MM.1S (cell line): ENCODE data around the gene PLD1.

Experiments used
- DNase-seq: peaks from one replicate; pipeline ENCODE4 v3.0.0-alpha.2; 2015
- H2AFZ ChIP-seq: fragments of 300-600 bp; sonication (generic); 2 replicates; pipeline ENCODE4 v1.6.0; 2016; ENCODE audit warnings: antibody characterized with exemption, low read length
- H3F3A ChIP-seq: fragments of 300-600 bp; sonication (generic); 2 replicates; pipeline ENCODE4 v1.6.1; 2016; ENCODE audit warnings: mild to moderate bottlenecking, antibody characterized with exemption, low read length, moderate library complexity, mixed read lengths; ENCODE audit not compliant: insufficient read depth
- H3K27ac ChIP-seq: fragments of 300-600 bp; sonication (generic); 2 replicates; pipeline ENCODE4 v1.5.1; 2016; ENCODE audit warnings: mild to moderate bottlenecking, low read length
- H3K27me3 ChIP-seq: fragments of 300-600 bp; sonication (generic); replicated peaks from 2 replicates; pipeline ENCODE4 v1.6.0; 2016; ENCODE audit warnings: low read length; ENCODE audit not compliant: insufficient read depth
- H3K36me3 ChIP-seq: fragments of 300-600 bp; sonication (generic); replicated peaks from 2 replicates; pipeline ENCODE4 v1.6.1; 2016; ENCODE audit warnings: mild to moderate bottlenecking, low read length, mixed read lengths; ENCODE audit not compliant: insufficient read depth
- H3K4me1 ChIP-seq: fragments of 300-600 bp; sonication (generic); 2 replicates; pipeline ENCODE4 v1.6.1; 2016; ENCODE audit warnings: low read length, mixed read lengths
- H3K4me2 ChIP-seq: fragments of 300-600 bp; sonication (generic); 2 replicates; pipeline ENCODE4 v1.6.0; 2016; ENCODE audit warnings: low read depth, low read length
- H3K4me3 ChIP-seq: fragments of 300-600 bp; sonication (generic); 2 replicates; pipeline ENCODE4 v1.5.1; 2016; ENCODE audit warnings: low read length, mixed read lengths
- H3K79me2 ChIP-seq: fragments of 300-600 bp; sonication (generic); 2 replicates; pipeline ENCODE4 v1.6.1; 2016; ENCODE audit warnings: mixed run types, low read length, mixed read lengths
- H3K9ac ChIP-seq: fragments of 300-600 bp; sonication (generic); 2 replicates; pipeline ENCODE4 v1.6.1; 2016; ENCODE audit warnings: low read length, mixed read lengths
- H3K9me2 ChIP-seq: fragments of 300-600 bp; sonication (generic); replicated peaks from 2 replicates; pipeline ENCODE4 v1.6.1; 2016; ENCODE audit warnings: mild to moderate bottlenecking, low read length, mixed read lengths; ENCODE audit not compliant: insufficient read depth
- H3K9me3 ChIP-seq: fragments of 300-600 bp; sonication (generic); replicated peaks from 2 replicates; pipeline ENCODE4 v1.6.1; 2016; ENCODE audit warnings: mild to moderate bottlenecking, low read length, mixed read lengths; ENCODE audit not compliant: insufficient read depth
- H4K20me1 ChIP-seq: fragments of 300-600 bp; sonication (generic); 2 replicates; pipeline ENCODE4 v1.6.1; 2016; ENCODE audit warnings: mild to moderate bottlenecking, low read length, moderate library complexity, mixed read lengths; ENCODE audit not compliant: insufficient read depth
- CTCF ChIP-seq: fragments of 300-600 bp; sonication (generic); IDR thresholded peaks from 2 replicates; pipeline ENCODE4 v1.5.1; 2016; ENCODE audit warnings: antibody characterized with exemption, low read length, mixed read lengths
- EZH2 ChIP-seq: fragments of 300-600 bp; sonication (generic); optimal IDR thresholded peaks from 2 replicates; pipeline ENCODE3; 2017; ENCODE audit warnings: low read depth, mild to moderate bottlenecking, antibody characterized with exemption, low read length, mixed read lengths
- EZH2phosphoT487 ChIP-seq: fragments of 300-600 bp; sonication (generic); IDR thresholded peaks from 2 replicates; pipeline ENCODE4 v1.6.1; 2018; ENCODE audit warnings: antibody characterized with exemption, low read length

Gene PLD1

GRCh38 chr3:171741377-171741776, 68.9 kb downstream of the PLD1 start:
- Histone ChIP-seq H3K4me2 (no peak overlapping the region), H3K27ac (no peak overlapping the region), H3K9me3 (no peaks in the 10 kb centered on the region), H3K9ac (no peak overlapping the region), H3K4me3 (no peak overlapping the region), H3K79me2 (no peaks in the 10 kb centered on the region), H3F3A (no peaks in the 10 kb centered on the region), H3K9me2 (no peaks in the 10 kb centered on the region), H3K36me3 (no peaks in the 10 kb centered on the region), H2AFZ (no peak overlapping the region), H3K27me3 (no peaks in the 10 kb centered on the region), H3K4me1 (no peaks in the 10 kb centered on the region), H4K20me1 (no peaks in the 10 kb centered on the region)
- TF ChIP-seq CTCF = no peak
- no peak for TF ChIP-seq EZH2
- DNase-seq = no peak

- Histone ChIP-seq H3K36me3 (no peaks in the 10 kb centered on the region), H3K4me1 (no peaks in the 10 kb centered on the region), H3K9me2 (no peaks in the 10 kb centered on the region), H3K27ac (no peak overlapping the region), H3K4me3 (no peak overlapping the region), H2AFZ (no peak overlapping the region), H3K27me3 (no peaks in the 10 kb centered on the region), H3K9ac (no peak overlapping the region), H3K9me3 (no peaks in the 10 kb centered on the region), H3K79me2 (no peaks in the 10 kb centered on the region), H3K4me2 (no peak overlapping the region), H4K20me1 (no peaks in the 10 kb centered on the region), H3F3A (no peaks in the 10 kb centered on the region)
- DNase-seq = no peak
- TF ChIP-seq CTCF (no peak), EZH2 (no peak), EZH2phosphoT487 (no peak)
Observed at GRCh38 chr3:171736556-171736955, 73.7 kb downstream of the PLD1 start.

- Histone ChIP-seq H3K9ac (no peak overlapping the region), H3K27ac (no peak overlapping the region), H3K79me2 (no peaks in the 10 kb centered on the region), H3K4me3 (no peak overlapping the region), H3K9me3 (no peaks in the 10 kb centered on the region), H3K4me1 (no peaks in the 10 kb centered on the region), H2AFZ (no peak overlapping the region), H4K20me1 (no peaks in the 10 kb centered on the region), H3K27me3 (no peaks in the 10 kb centered on the region), H3K4me2 (no peak overlapping the region), H3F3A (no peaks in the 10 kb centered on the region), H3K9me2 (no peaks in the 10 kb centered on the region), H3K36me3 (no peaks in the 10 kb centered on the region)
- no peak for DNase-seq
- TF ChIP-seq EZH2 (no peak), EZH2phosphoT487 (no peak), CTCF (no peak)
Observed at GRCh38 chr3:171733561-171733960, 76.7 kb downstream of the PLD1 start.
